GM18526 (cell line): ENCODE data around the gene LYPD4.

Experiments used
- POLR2A ChIP-seq: IDR thresholded peaks from 3 replicates; pipeline ENCODE4 v1.6.1; 2011; ENCODE audit not compliant: insufficient read length; ENCODE audit errors: extremely low read depth

The LYPD4 gene

DNA sequence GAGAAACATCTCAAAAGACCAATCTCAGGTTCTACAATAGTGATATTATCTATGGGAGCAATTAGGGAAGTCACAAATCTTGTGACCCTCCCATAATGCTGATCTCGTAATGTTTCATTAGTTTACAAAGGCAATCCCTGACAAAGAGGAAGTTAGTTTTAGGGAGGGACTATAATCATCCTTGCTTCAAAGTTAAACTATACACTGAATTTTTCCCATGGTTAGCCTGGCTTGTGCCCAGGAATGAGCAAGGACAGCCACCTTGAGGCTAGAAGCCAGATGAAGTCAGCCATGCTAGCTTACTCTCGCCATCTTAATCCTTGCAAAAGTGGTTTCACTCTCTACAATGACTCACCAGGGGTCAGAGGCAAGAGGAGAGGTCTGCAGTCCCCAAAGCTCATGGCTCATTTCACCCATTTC lies 42.7 kb downstream of the LYPD4 start:
- TF ChIP-seq POLR2A: no peak

DNA sequence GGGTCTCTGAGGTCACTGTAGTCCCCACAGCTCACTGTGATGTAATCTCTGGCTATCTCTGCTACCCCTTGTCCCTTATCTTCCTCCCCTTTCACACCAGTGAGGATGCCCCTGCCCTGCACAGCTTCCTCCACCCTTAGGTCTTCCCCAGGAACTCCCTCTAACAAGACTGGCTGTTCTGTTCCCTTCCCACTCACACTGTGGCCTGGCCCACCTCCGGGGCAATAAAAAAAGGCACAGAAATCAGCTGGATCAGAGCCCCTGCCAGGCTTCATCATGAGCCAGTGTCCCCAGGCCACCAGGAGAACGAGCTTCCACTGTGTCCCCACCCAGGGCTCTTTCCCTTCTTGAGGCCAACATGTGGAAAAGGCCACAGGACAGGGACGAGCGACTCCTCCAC lies 43.5 kb downstream of the LYPD4 start:
- no peak for TF ChIP-seq POLR2A

- TF ChIP-seq POLR2A: no peak
Measured at GRCh38 chr19:41799444-41800000, 45.0 kb downstream of the LYPD4 start.

- TF ChIP-seq POLR2A: no peak
Measured at GRCh38 chr19:41796901-41797300, 47.6 kb downstream of the LYPD4 start.

DNA sequence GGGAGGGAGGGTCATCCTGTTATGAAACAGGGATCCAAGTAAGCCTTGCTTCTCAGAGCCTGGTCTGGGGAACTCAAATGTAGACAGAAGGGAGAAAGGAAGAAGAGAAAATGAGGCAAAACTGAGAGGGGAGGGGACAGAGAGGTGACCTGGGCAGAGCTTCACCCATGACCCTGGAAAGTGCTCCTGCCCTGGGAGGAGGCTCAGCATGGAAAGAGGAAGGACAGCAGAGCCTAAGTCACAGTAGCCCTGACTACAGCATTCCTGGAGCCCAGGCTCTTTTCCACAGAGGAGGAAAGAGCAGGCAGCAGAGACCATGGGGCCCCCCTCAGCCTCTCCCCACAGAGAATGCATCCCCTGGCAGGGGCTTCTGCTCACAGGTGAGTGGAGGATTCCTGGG lies 48.1 kb downstream of the LYPD4 start, which contains the start of gene CEACAM3:
TSS of gene CEACAM3 (plus strand) at position 226 of the 400 bp plus-strand sequence. CDS start at position 317, 91 bp downstream.
- TF ChIP-seq POLR2A: no peak

DNA sequence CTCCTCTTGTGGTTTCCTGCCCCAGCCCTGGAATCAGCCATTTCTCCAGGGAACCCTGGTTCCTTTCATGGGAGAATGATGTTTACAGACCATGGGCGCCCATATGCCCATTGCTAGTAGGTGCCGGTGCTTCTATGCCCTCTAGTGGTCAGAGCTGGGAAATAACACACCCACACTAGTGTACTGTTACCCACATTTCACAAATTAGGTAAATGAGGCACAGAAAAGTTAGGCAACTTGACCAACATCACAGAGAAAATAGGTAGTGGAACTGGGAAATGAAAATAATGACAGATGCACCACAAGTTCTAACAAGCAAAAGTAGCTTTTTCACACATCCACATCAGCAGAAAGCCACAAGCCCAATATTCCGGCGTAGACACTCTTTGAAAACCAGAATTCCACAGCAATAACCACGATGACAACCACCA lies 49.4 kb downstream of the LYPD4 start:
- TF ChIP-seq POLR2A: no peak

- no peak for TF ChIP-seq POLR2A
Measured at GRCh38 chr19:41793414-41793727, 51.1 kb downstream of the LYPD4 start.

- no peak for TF ChIP-seq POLR2A
Measured at GRCh38 chr19:41792513-41793413, 51.7 kb downstream of the LYPD4 start.
